Fibroblast of pulmonary artery (primary cell): ENCODE measurements around the gene SLC25A21.
"Not testable (repeated sequence)": the region's sequence is repeated elsewhere in the genome, so short reads cannot be mapped to it uniquely, and the experiment has no call there.

Experiments used
- DNase-seq: peaks from one replicate; pipeline ENCODE4 v3.0.0-alpha.2; 2010; ENCODE audit warnings: low read depth
- H3K4me3 ChIP-seq: replicated peaks from 2 replicates; pipeline ENCODE4 v1.5.1; 2011; ENCODE audit warnings: low read depth, mild to moderate bottlenecking, control low read depth, low read length, moderate library complexity
- CTCF ChIP-seq: IDR thresholded peaks from 2 replicates; pipeline ENCODE4 v1.5.1; 2011; ENCODE audit warnings: mild to moderate bottlenecking, control low read depth, low read length, inconsistent platforms; ENCODE audit errors: missing control alignments

SLC25A21 gene

GRCh38 chr14:37168721-37169120 lies 3.7 kb downstream of the SLC25A21 start:
- H3K4me3 ChIP-seq = no peak overlapping the region
- TF ChIP-seq CTCF = no peak
- no peak for DNase-seq

DNA sequence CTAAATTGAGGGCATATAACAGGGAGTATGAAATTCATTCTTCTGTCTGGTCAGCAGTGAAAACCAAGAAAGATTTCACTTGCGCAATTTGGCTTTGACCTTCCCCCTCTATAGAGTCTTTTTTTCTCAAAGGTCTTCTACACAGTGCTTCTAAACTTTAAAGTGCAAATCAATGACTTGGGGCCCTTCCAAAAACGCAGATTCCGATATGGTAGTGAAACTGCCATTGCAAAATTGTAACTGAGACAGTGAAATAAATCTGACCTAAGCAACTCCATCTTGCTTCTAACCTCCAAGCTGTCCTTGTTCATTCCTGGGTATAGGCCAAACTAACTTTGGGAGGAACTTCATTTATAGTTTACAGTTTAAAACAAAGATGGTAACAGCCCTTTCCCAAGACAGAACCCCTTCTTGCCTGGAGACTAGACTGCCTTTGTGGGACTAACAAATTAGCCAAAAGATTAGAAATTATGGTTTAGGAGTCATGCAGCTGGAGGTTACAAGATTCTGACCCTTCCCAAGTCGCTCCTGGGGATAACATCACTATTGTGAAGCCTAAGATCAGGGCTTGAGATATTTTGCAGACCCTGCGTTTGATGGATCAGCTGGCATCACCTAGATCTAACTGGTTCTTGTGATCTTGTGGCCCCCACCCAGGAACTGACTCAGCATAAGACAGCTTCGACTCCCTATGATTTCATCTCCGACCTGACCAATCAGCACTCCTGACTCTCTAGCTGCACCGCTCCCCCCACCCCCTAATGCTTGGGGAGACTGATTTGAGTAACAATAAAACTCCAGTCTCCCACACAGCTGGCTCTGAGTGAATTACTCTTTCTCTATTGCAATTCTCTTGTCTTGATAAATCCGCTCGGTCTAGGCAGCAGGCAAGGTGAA lies 5.0 kb downstream of the SLC25A21 start:
- TF ChIP-seq CTCF = no peak
- H3K4me3 ChIP-seq = no peak overlapping the region
- DNase-seq = no peak

GRCh38 chr14:37165794-37166193 lies 6.6 kb downstream of the SLC25A21 start:
- no peak for TF ChIP-seq CTCF
- no peak overlapping the region for H3K4me3 ChIP-seq
- no peak for DNase-seq

GRCh38 chr14:37162307-37162706 lies 10.1 kb downstream of the SLC25A21 start:
- not testable (repeated sequence) for H3K4me3 ChIP-seq, DNase-seq

DNA sequence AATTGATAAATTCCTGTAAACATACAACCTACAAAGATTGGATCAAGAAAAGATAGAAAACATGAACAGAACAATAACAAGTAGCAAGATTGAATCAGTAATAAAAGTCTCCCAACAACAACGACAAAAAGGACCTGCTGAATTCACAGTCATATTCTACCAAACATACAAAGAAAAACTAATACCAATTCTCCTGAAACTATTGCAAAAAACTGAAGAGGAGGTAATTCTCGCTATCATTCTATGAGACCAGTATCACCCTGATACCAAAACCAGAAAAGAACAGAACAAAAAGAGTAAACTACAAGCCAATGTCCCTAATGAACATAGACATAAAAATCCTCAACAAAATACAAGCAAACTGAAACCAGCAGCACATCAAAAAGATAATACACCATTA lies 14.4 kb downstream of the SLC25A21 start:
- H3K4me3 ChIP-seq = no peak overlapping the region
- no peak for DNase-seq
- TF ChIP-seq CTCF = no peak

DNA sequence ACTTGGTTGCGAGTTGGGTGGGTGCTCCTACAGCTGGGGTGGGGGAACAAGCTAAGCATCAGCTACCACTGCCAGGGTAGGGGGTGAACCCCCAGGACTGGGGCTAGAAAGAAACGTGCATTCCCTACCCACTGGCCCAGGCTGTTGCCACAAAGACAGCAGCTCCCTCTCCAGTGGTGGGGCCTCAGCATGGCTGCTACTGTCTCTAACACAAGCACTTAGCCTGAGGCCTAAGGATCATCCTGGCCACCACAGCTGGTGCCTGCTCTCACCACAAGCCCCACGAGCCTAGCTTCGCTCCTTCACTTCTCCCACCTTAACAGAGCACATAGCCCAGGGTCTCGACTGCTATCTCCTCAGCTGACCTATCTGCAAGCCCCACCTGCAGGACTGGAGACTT lies 18.9 kb downstream of the SLC25A21 start:
- H3K4me3 ChIP-seq = no peak overlapping the region
- TF ChIP-seq CTCF = no peak
- no peak for DNase-seq

- no peak for DNase-seq
- H3K4me3 ChIP-seq = no peak overlapping the region
- no peak for TF ChIP-seq CTCF
Observed at GRCh38 chr14:37153005-37153404, 19.4 kb downstream of the SLC25A21 start.
